Dedifferentiated amniotic fluid mesenchymal stem cell (primary cell): ENCODE measurements around the gene ACVR1B.
"Not testable (repeated sequence)": the region's sequence is repeated elsewhere in the genome, so short reads cannot be mapped to it uniquely, and the experiment has no call there.

Source experiments
- DNase-seq: peaks from one replicate; pipeline ENCODE4 v3.0.0-alpha.2; 2016; ENCODE audit errors: extremely low spot score

ACVR1B gene

DNA sequence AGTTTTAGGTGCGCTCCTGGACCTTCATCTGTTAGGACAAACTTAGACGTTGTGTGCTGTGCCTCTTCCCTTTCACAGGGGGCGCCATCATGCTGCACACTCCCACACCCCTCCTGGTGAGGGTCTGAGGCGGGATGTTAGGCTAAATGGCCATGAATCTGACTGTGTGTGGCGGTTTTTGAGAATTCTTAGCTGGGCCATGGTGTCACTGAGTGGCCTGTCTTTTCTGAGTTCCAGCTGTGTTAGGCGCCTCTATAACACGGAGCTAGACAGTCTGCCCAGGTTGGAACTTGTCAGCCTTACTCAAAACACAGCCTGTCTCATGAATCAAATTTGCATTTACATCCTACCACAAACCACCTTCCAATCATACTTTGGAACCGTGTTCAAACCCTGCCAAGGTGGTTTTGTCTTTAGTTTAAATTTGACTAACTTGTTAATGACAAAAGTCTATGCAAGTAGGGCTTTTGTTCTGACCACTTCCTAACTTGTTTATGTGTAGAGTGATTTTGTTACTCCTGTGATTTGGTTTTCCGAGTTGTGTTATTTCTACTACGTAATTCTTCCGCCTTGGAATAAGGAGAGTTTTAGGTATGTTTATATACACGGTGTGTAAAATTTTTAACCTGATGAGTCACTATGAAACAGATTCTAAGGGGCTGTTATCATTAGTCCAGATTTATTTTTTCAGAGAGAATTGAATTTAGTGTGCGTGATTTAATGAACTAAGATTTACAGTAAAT lies 19.6 kb downstream of the ACVR1B start:
- peak; percentile 26 for DNase-seq

DNA sequence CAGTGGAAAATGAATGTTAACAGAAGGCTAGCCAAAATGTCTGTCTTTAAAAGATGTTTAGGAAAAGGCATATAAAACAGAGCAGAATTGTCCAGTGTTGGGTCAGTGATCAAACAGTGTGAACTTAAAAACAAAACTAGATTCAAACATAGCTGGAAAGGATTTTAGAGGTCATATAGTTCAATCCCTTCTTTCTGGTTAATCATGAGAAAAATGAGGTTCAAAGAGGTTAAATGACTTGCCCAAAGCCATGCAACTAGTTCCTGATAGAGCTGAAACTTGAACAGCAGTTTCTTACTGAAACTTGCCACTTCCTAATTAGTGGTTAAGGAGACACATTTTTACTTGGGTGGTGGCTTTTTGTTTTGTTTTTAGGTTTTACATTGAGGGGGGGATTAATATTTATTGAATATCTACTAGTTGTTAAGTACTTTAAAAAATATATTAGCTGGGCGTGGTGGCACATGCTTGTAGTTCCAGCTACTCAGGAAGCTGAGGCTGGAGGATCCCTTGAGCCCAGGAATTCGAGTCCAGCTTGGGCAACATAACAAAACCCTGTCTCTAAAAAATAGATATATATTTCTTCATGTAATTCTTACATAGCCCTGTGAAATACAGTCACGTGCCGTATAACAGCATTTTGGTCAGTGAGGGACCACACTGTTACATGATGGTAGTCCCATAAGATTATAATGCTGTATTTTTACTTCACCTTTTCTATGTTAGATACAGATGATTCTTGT lies 20.4 kb downstream of the ACVR1B start:
- no peak for DNase-seq

DNA sequence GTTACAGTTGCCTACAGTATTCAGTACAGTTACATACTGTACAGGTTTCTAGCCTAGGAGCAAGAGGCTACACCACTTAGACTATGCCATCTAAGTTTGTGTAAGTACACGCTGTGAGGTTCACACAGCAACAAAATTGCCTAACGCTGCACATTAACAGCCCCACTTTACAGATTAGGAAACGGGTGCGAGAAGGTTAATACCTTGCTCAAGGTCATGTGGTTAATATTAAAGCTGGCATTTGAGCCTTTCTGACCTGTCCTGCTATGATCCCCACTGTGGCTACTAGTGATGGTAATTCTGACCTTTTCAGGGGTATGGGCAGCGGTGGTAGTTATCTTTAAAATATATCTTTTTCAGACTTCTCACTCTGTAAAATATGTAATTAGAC lies 20.9 kb downstream of the ACVR1B start:
- DNase-seq: no peak

DNA sequence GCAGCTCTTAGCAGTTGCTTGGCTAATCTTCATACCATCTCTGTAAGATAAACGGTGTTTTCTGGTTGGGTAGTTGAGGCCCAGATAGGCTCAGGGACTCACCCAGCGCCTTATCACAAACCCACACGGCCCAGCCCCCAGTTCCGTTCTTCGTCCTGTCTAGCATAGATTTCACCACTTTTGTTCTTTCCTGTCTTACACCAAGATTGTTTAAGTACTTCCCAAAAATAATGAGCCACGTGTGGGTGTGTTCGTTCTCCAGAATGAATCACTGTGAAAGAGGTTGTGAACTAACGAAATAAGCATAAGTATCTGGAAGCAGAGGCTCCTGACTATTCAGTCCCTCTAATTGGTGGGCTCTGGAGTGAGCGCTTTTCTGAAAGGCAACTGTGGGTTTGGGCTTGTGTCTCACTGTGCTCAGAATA lies 21.4 kb downstream of the ACVR1B start:
- no peak for DNase-seq

DNA sequence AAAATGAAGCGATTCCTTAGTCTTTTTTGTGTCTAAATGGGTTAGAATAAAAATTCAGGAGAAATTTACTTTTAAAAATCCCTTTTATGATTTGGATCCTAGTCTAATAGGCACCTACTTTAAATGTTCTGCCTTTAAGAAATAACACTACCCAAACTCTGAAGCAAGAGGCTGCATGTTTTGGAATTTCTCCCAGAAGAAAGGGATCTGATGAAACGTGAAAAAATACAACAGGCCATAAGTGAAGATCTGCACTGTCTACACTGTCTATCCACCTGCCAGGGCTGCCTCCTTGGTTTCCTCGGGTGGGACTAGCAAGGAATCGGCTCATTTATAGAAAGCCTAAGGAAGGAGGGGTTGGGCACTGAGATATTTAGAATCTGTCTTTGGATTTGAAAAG lies 22.1 kb downstream of the ACVR1B start:
- DNase-seq: peak; percentile 50

DNA sequence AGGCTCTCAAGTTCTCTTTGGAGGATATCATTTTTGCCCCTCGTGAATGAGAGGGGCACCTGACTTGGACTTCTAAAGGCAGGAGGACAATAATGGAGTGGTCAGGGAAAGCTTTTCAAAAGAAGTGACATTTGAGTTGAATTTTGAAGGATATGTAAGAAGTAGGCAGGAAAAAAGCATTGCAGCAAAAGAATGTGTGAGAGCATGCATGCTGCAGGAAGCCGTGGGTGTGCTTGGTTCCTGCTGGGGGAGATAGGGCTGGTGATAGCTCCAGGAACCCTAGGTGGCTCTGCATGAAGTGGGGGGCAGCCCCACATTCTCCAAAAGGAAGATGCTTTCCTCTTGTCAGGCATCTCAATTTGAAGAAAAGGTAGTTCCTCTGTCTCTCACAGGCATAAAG lies 23.1 kb downstream of the ACVR1B start:
- DNase-seq: no peak

DNA sequence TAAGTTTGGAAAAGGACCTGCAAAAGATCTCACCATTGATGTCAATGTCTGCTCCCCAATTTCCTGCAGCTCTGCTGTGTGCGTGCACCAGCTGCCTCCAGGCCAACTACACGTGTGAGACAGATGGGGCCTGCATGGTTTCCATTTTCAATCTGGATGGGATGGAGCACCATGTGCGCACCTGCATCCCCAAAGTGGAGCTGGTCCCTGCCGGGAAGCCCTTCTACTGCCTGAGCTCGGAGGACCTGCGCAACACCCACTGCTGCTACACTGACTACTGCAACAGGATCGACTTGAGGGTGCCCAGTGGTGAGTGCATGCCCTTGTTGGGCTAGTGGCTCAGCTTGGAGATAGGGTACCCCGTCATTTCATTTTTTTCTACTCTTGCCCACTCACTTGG lies 23.7 kb downstream of the ACVR1B start:
- no peak for DNase-seq

DNA sequence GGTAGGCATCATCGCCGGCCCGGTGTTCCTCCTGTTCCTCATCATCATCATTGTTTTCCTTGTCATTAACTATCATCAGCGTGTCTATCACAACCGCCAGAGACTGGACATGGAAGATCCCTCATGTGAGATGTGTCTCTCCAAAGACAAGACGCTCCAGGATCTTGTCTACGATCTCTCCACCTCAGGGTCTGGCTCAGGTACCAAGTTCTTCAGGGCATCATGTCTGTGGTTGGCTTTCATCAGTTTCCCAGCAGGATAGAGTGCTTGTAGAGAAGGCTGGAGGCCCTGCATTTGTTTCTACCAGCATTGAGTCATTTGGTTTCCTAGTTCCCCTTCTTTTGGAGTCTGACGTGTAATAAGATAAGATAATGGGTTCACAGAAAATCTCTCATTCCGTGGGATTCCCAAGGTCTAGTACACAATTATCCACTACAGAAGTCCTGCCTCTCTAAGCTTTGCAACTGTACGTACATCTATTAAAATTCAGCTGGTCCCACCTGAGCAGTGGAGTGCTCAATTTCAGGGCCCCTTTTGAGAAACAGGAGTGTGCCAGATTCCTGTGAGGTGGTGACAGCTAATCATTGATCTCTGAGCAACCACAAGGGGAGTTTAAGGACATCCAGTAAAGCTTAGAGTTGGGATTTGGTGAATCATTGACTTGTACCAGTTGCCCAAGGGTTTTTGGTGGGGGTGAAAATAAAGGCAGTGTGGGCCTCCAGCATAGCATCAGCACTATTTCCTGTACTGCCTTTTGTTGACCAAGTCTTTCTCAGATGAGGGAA lies 25.1 kb downstream of the ACVR1B start:
- no peak for DNase-seq

DNA sequence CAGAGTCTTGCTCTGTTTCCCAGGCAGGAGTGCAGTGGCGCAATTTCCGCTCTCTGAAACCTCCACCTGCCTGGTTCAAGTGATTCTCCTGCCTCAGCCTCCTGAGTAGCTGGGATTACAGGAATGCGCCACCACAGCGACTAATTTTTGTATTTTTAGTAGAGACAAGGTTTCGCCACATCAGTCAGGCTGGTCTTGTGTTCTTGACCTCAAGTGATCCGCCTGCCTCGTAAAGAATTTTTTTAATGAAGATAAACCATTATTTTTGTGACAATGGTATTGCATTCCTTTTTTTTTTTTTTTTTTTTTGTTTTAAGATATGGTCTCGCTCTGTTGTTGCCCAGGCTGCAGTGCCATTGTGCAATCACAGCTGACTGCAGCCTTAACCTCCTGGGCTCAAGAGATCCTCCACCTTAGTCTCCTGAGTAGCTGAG lies 25.8 kb downstream of the ACVR1B start:
- no peak for DNase-seq

DNA sequence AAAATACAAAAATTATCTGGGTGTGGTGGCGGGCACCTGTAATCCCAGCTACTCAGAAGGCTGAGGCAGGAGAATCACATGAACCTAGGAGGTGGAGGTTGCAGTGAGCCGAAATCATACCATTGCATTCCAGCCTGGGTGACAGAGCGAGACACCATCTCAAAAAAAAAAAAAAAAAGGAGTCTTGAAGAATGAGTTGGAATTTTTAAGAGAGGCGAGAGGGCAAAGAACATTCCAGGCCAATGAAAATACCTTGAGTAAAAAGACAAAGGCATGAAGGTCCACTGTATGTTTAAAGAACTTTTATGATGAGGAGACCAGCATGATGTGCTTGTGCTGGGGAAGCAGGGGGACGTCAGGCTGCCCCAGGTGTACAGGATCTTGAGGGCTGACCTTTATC lies 27.8 kb downstream of the ACVR1B start:
- DNase-seq: not testable (repeated sequence)

DNA sequence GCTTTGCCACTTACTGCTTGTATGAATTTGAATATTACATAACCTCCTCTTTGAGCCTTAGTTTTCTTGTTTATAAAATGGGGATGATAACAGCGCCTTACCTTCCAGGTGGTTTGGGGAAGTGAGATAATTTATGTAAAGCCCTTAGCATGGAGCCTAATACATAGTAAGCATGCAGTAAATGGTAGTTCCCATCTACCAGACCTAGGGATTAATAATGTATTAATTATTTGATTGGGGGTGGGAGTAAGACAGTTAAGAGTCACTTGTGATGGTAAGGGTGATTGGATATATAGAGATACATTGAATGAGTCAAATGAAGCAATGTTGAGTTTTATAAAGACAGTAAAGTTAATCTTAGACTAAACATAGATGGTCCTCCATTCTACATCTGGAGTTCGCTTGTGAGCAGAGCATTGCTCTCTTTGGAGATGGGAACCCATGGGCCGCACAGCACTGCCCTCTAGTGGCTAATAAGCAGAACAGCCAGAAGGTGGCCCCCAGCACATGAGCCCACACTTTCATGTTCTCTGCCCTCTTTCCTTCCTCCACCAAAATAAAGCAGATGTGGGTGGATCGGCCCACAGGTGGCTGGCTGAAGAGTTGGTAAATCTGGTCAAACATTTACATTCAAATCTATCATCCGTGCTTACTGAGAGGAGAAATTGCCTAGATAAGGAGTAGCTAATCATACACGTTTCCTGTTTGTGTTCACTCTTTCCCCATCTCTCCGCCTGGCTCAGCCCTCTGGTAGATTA lies 28.7 kb downstream of the ACVR1B start:
- peak; percentile 68 for DNase-seq

DNA sequence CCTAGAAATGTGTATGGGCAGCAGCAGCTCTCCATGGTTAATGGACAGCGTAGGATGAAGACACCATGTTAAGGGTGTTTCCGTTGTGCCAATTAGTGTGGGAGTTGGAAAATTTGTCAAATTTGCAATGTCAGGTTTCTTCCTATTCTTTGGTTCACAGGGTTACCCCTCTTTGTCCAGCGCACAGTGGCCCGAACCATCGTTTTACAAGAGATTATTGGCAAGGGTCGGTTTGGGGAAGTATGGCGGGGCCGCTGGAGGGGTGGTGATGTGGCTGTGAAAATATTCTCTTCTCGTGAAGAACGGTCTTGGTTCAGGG lies 29.3 kb downstream of the ACVR1B start:
- no peak for DNase-seq

DNA sequence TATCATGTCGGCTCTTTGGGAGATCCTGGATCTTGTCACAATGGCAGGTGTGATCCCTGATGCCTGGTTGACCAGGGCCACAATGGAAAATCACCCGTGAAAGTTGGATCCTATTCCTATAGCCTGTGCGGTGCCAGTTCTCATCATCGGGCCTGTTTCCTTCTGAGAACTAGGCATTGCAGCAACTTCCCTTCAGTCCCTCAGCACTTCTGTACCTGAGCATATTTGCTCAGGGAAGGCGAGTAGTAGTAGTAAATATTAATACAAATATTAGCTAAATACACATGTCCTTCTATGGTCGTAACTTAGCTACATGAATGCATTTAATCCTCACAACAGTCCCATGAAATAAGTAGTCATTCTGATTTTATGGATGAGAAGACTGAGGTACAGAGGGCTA lies 33.2 kb downstream of the ACVR1B start:
- no peak for DNase-seq

DNA sequence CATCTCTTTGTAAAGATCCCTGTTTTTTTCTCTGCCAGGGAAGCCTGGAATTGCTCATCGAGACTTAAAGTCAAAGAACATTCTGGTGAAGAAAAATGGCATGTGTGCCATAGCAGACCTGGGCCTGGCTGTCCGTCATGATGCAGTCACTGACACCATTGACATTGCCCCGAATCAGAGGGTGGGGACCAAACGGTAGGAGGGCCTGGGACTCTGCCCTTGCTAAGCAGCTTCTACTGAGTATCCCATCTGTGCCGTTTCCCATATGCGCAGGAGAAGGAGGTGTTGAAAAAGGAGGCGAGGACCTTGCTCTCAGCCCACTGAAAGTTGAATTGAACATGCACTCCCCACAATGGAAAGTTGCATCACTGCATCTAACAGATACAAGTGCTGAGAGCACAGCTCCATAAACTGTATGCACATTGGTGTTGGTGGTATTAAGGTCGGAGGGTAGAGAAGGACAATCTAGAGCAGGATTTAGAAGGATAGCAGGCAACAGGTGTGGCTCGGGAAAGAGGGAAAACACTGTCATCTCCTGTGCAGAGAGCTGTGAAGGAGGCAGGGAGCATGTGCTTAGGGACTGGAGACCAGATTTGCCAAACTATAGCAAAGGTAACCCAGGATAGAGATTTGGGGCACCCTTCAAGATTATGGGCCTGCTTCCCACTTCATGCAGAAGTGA lies 33.8 kb downstream of the ACVR1B start:
- DNase-seq: no peak

DNA sequence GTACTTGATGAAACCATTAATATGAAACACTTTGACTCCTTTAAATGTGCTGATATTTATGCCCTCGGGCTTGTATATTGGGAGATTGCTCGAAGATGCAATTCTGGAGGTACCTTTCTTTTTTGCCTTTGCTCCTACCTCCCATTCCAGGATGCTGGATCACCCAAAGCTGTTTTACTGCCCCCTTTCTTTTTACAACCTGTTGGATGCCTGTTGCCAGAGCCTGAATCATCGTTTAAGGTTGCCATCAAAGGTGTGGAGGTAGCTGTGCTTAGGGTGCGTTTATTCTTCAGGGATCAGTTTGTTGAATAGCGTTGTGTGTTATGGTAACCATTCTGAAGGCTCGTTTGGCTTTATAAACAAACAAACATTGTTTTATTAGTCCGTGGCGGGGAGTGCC lies 35.3 kb downstream of the ACVR1B start:
- DNase-seq: no peak

DNA sequence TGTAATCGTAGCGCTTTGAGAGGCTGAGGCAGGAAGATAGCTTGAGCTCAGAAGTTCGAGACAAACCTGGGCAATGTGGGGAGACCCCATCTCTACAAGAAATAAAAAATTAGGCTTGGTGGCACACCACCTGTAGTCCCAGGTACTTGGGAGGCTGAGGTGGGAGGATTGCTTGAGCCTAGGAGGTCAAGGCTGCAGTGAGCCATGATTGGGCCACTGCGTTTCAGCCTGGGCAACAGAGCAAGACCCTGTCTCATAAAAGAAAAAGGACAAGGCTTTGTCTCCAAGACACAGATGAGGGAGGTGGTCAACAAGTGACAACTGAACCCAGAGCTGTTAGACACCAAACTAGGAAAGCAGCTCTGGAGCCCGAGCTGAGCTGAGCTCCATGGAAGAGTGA lies 40.7 kb downstream of the ACVR1B start:
- DNase-seq: no peak

DNA sequence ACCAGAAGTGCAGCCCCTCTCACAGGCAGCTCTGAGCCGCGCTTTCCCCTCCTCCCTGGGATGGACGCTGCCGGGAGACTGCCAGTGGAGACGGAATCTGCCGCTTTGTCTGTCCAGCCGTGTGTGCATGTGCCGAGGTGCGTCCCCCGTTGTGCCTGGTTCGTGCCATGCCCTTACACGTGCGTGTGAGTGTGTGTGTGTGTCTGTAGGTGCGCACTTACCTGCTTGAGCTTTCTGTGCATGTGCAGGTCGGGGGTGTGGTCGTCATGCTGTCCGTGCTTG lies 43.0 kb downstream of the ACVR1B start:
- no peak for DNase-seq

DNA sequence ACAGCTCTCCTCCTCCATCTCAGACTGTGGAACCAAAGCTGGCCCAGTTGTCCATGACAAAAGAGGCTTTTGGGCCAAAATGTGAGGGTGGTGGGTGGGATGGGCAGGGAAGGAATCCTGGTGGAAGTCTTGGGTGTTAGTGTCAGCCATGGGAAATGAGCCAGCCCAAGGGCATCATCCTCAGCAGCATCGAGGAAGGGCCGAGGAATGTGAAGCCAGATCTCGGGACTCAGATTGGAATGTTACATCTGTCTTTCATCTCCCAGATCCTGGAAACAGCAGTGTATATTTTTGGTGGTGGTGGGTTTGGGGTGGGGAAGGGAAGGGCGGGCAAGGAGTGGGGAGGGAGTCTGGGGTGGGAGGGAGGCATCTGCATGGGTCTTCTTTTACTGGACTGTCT lies 43.5 kb downstream of the ACVR1B start:
- peak; percentile 60 for DNase-seq

DNA sequence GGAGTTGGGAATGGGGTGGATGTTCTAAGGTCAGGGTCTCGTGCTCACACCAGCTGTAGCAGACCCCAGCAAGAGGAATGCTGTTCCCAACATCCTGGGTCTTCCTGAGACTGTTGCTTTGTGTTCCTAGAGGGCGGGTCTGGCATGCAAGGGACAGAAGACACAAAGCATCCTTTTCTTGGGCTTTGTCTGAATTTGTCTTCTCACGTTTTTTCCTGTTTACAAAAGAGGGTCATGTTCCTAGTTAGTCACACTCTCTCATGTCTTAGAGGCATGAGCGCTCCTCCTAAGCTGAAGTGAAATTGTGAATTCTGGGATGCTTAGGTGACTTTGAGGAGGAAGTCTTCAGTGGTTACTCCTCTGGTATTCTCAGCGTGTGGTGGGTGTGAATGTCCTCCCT lies 45.6 kb downstream of the ACVR1B start:
- no peak for DNase-seq

DNA sequence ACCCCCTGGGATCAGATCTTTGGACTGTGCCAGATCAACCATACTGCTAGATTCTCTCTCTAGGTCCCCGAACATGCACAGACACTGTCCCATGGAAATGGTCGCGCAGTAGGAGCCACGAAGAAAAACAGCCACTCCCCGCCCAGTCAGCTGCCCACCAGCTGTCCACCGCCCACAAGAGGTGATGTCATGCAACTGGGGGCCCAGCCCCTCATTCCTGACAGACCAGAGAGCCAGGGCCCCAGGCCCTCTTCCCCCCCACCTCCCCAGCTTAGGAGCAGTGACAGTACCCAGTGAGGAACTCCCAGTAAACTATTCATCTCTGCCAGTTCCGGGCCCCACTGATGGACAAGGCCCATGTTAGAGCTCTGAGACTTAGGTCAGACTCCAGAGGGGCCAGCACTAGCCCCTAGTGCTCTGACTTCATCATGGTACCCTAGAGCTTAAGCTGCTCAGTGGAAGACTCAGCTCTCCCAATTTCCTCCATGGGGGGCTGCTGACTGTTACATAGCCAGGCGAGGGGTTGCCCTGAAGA lies 51.6 kb downstream of the ACVR1B start:
- DNase-seq: no peak

DNA sequence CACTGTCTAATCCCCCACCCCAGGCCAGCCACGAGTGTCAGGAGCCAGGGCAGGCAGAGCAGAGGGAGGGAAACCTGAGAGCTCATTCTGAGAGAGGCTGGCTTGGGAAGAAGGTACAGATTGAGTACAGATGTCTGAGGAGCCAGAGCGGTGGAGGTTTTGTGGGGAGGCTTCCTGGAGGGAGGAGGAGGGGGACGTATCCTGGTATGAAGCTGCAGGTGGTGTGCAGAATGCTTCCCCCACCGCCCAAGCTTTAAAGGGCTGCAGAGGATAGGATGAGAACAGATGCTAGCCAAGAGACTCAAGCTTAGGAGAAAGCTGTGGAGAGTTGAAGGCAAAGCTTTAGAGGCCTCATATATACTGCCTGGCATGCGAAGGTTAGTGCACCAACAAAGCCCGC lies 52.1 kb downstream of the ACVR1B start:
- DNase-seq: no peak
